OCI-LY7 (cell line): ENCODE results near the gene SMIM33. TPM values are rescaled to one million over a fixed set of nuclear protein-coding genes. Genes with fewer than 3 reads are reported as not detected.
A peak's percentile ranks its signal among the peaks of the same experiment; 100 is the strongest.

Experiments
- Bru-seq: library from RNA; stranded (reverse); fragments of 400-500 nt; gene quantifications from one replicate; lab custom pipeline; 2021; lab: Mats Ljungman, UMichigan
- BruChase-seq, 2 experiments: library from RNA; stranded (reverse); fragments of 400-500 nt; gene quantifications; one replicate each; lab custom pipeline; 2021; lab: Mats Ljungman, UMichigan
- BruUV-seq: library from RNA; stranded (reverse); fragments of 400-500 nt; replicated peaks from 2 replicates; lab custom pipeline; 2021; lab: Mats Ljungman, UMichigan
- CTCF ChIA-PET: fragments of 300-600 bp; sonication (Branson Sonifier 250); formaldehyde crosslinking; loops from one replicate; lab custom pipeline; 2022; ENCODE audit warnings: antibody characterized with exemption; ENCODE audit not compliant: unreplicated experiment; lab: Charles Lee
- POLR2A ChIA-PET: fragments of 300-600 bp; sonication (Branson Sonifier 250); formaldehyde crosslinking; loops from one replicate; lab custom pipeline; 2022; ENCODE audit warnings: antibody characterized with exemption; lab: Charles Lee
- DNase-seq: peaks from one replicate; pipeline ENCODE4 v3.0.0-alpha.2; 2015; ENCODE audit warnings: low spot score
- H2AFZ ChIP-seq: fragments of 200-600 bp; sonication (generic), shearing (Covaris generic); 2 replicates; pipeline ENCODE4 v1.6.1; 2014; ENCODE audit warnings: mild to moderate bottlenecking, antibody characterized with exemption, low read length, moderate library complexity
- H3K27ac ChIP-seq: fragments of 200-600 bp; sonication (generic); 2 replicates; pipeline ENCODE4 v1.5.1; 2014; ENCODE audit warnings: mixed run types, low read depth, mild to moderate bottlenecking, moderate library complexity, low read length, inconsistent platforms; ENCODE audit not compliant: poor library complexity, severe bottlenecking
- H3K36me3 ChIP-seq: fragments of 200-600 bp; sonication (generic); 2 replicates; pipeline ENCODE4 v1.6.1; 2014; ENCODE audit warnings: mild to moderate bottlenecking, antibody characterized with exemption, low read length, moderate library complexity, mixed read lengths; ENCODE audit not compliant: insufficient read depth
- H3K4me1 ChIP-seq: fragments of 200-600 bp; sonication (generic); 2 replicates; pipeline ENCODE4 v1.5.1; 2014; ENCODE audit warnings: mild to moderate bottlenecking, low read length; ENCODE audit not compliant: insufficient read depth, poor library complexity, severe bottlenecking
- H3K4me2 ChIP-seq: fragments of 200-600 bp; sonication (generic); 2 replicates; pipeline ENCODE4 v1.6.1; 2014; ENCODE audit warnings: mild to moderate bottlenecking, low read length
- H3K4me3 ChIP-seq: fragments of 200-600 bp; sonication (generic); 2 replicates; pipeline ENCODE4 v1.5.1; 2014; ENCODE audit warnings: mild to moderate bottlenecking, low read depth, low read length; ENCODE audit not compliant: poor library complexity, severe bottlenecking
- H3K79me2 ChIP-seq: fragments of 200-600 bp; sonication (generic); 2 replicates; pipeline ENCODE4 v1.6.1; 2016; ENCODE audit warnings: low read depth, mild to moderate bottlenecking, low read length, moderate library complexity, mixed read lengths; ENCODE audit not compliant: insufficient read depth
- H3K9me2 ChIP-seq: fragments of 200-600 bp; sonication (generic); 2 replicates; pipeline ENCODE4 v1.6.1; 2016; ENCODE audit warnings: mild to moderate bottlenecking, low read length, mixed read lengths; ENCODE audit not compliant: insufficient read depth
- H3K9me3 ChIP-seq: fragments of 200-600 bp; sonication (generic); 2 replicates; pipeline ENCODE4 v1.6.1; 2014; ENCODE audit warnings: mild to moderate bottlenecking, mixed run types, low read length, mixed read lengths
- H4K20me1 ChIP-seq: fragments of 200-600 bp; sonication (generic); 2 replicates; pipeline ENCODE4 v1.6.1; 2014; ENCODE audit warnings: mild to moderate bottlenecking, antibody characterized with exemption, low read length, moderate library complexity, mixed read lengths; ENCODE audit not compliant: insufficient read depth
- EZH2phosphoT487 ChIP-seq: fragments of 200-600 bp; sonication (generic); IDR thresholded peaks from 2 replicates; pipeline ENCODE4 v1.6.1; 2018; ENCODE audit warnings: low read depth, borderline replicate concordance, mild to moderate bottlenecking, mixed run types, antibody characterized with exemption, low read length, moderate library complexity, mixed read lengths
- intact Hi-C: fragments of 100-400 bp; cut with micrococcal nuclease; formaldehyde crosslinking; loops from one replicate; pipeline ENCODE4 v1.10.0; 2022; ENCODE audit not compliant: unreplicated experiment
- long read RNA-seq: library from polyadenylated mRNA; stranded (forward); transcript quantifications from one replicate; pipeline ENCODE4 v2.0.0, GENCODE V29; 2022
- total RNA-seq, 2 experiments: library from RNA; depleted of rRNA in 1 of 2; stranded (reverse); fragments of >200 nt in 1 of 2; shearing (Covaris generic) in 1 of 2; gene quantifications; 2 replicates each; pipeline ENCODE4 v1.2.3, GENCODE V29; 2014 to 2022
- TF ChIP-seq, protein P1 (sequence below): fragments of 200-600 bp; sonication (generic); conservative IDR thresholded peaks from 2 replicates; pipeline ENCODE4 v1.5.1; 2014; ENCODE audit warnings: mild to moderate bottlenecking, antibody characterized with exemption, low read length, moderate library complexity, mixed read lengths

SMIM33 gene
- not detected in 2 replicates for total RNA-seq (2014; rRNA removed; shearing (Covaris generic))
- not detected in 2 replicates for total RNA-seq (2022)
- Bru-seq, nascent RNA: percentile 14 among the genes with signal in this experiment
- percentile 8 among the genes with signal in this experiment for BruChase-seq, experiment 1, labeled RNA remaining after a 6-hour chase
- BruChase-seq, experiment 2, labeled RNA remaining after a 2-hour chase: not detected
- long read RNA-seq: 0 reads

- Histone ChIP-seq H3K79me2 (no peaks in the 10 kb centered on the region), H3K4me1 (peaks cover 5% of the 10 kb centered on the region), H2AFZ (no peak within 1 kb of the TSS), H3K9me3 (no peaks in the 10 kb centered on the region), H3K9me2 (no peaks in the 10 kb centered on the region), H3K4me2 (no peak within 1 kb of the TSS), H3K4me3 (no peak within 1 kb of the TSS), H3K27ac (no peak within 1 kb of the TSS), H4K20me1 (no peaks in the 10 kb centered on the region), H3K36me3 (no peaks in the 10 kb centered on the region)
- intact Hi-C loops: no loop called here
- ChIA-PET CTCF (no interaction called here), POLR2A (no interaction called here)
- TF ChIP-seq, protein P1, sequence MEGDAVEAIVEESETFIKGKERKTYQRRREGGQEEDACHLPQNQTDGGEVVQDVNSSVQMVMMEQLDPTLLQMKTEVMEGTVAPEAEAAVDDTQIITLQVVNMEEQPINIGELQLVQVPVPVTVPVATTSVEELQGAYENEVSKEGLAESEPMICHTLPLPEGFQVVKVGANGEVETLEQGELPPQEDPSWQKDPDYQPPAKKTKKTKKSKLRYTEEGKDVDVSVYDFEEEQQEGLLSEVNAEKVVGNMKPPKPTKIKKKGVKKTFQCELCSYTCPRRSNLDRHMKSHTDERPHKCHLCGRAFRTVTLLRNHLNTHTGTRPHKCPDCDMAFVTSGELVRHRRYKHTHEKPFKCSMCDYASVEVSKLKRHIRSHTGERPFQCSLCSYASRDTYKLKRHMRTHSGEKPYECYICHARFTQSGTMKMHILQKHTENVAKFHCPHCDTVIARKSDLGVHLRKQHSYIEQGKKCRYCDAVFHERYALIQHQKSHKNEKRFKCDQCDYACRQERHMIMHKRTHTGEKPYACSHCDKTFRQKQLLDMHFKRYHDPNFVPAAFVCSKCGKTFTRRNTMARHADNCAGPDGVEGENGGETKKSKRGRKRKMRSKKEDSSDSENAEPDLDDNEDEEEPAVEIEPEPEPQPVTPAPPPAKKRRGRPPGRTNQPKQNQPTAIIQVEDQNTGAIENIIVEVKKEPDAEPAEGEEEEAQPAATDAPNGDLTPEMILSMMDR: no peak
- no peak for TF ChIP-seq EZH2phosphoT487
- BruUV-seq: no TSS peak
- DNase-seq: peak; percentile 35
Observed at GRCh38 chr5:139470821-139471300, at the start of gene SMIM33. TSS of gene SMIM33 (plus strand) at chr5:139471004. CDS start at chr5:139471122, 118 bp downstream.

- CTCF ChIA-PET: interaction anchor here (0.5 to 1.1 kb wide), 2 partner anchors 91 to 246 kb away, joined by 4 to 6 read pairs; no protein-coding TSS in a partner anchor
- intact Hi-C loops: loop anchor here (1.0 to 2.0 kb wide), 4 partner anchors 91 to 343 kb away; no protein-coding TSS in a partner anchor
Observed at GRCh38 chr5:139422307-139422893, 48.4 kb upstream of the SMIM33 start.

More at GRCh38 chr5:139422307-139422893, 48.4 kb upstream of the SMIM33 start:
- Histone ChIP-seq H3K36me3 (no peaks in the 10 kb centered on the region), H3K4me3 (no peak overlapping the region), H3K4me1 (no peaks in the 10 kb centered on the region), H3K9me2 (no peaks in the 10 kb centered on the region), H4K20me1 (no peaks in the 10 kb centered on the region), H3K4me2 (no peak overlapping the region), H2AFZ (no peak overlapping the region), H3K9me3 (no peaks in the 10 kb centered on the region), H3K27ac (no peak overlapping the region), H3K79me2 (no peaks in the 10 kb centered on the region)
- no TSS peak for BruUV-seq
- POLR2A ChIA-PET: interaction anchor here (0.7 to 1.1 kb wide), 4 partner anchors 19 to 267 kb away, joined by 3 to 4 read pairs (median 3); partner anchors contain the start of gene SPATA24
- TF ChIP-seq EZH2phosphoT487: no peak
- TF ChIP-seq, protein P1: peak; percentile 99
- peak; percentile 79 for DNase-seq
